Fibroblast of the aortic adventitia (primary cell): ENCODE results near the gene TNNI3K. TPM values are rescaled to one million over a fixed set of nuclear protein-coding genes. Genes with fewer than 3 reads are reported as not detected.

Experiments used
- DNase-seq: peaks from one replicate; pipeline ENCODE4 v3.0.0-alpha.2; 2010; ENCODE audit warnings: low read depth
- H3K4me3 ChIP-seq: 2 replicates; pipeline ENCODE4 v1.5.1; 2011; ENCODE audit warnings: low read depth, mild to moderate bottlenecking, control low read depth, low read length, moderate library complexity
- CTCF ChIP-seq: IDR thresholded peaks from 2 replicates; pipeline ENCODE4 v1.5.1; 2011; ENCODE audit warnings: mild to moderate bottlenecking, low read length, control low read depth, inconsistent platforms; ENCODE audit not compliant: insufficient read depth
- total RNA-seq: library from RNA; depleted of rRNA; stranded (reverse); fragments of >200 nt; gene quantifications from 2 replicates; pipeline ENCODE4 v1.2.3, GENCODE V29; 2012; ENCODE audit warnings: low replicate concordance

TNNI3K gene
- total RNA-seq, 1 donor = not detected

- TF ChIP-seq CTCF = no peak
- no peak overlapping the region for H3K4me3 ChIP-seq
- no peak for DNase-seq
Observed at GRCh38 chr1:74571891-74572290, 336.7 kb downstream of the TNNI3K start.

GRCh38 chr1:74578101-74578500 lies 342.9 kb downstream of the TNNI3K start:
- TF ChIP-seq CTCF = no peak
- DNase-seq = no peak
- no peak overlapping the region for H3K4me3 ChIP-seq

- no peak for DNase-seq
- no peak for TF ChIP-seq CTCF
- H3K4me3 ChIP-seq = no peak overlapping the region
Observed at GRCh38 chr1:74579425-74579824, 344.2 kb downstream of the TNNI3K start.

- no peak for DNase-seq
- TF ChIP-seq CTCF = no peak
- no peak overlapping the region for H3K4me3 ChIP-seq
Observed at GRCh38 chr1:74583397-74583796, 348.2 kb downstream of the TNNI3K start.

- no peak overlapping the region for H3K4me3 ChIP-seq
- no peak for DNase-seq
- no peak for TF ChIP-seq CTCF
Observed at GRCh38 chr1:74584185-74584584, 349.0 kb downstream of the TNNI3K start.

DNA sequence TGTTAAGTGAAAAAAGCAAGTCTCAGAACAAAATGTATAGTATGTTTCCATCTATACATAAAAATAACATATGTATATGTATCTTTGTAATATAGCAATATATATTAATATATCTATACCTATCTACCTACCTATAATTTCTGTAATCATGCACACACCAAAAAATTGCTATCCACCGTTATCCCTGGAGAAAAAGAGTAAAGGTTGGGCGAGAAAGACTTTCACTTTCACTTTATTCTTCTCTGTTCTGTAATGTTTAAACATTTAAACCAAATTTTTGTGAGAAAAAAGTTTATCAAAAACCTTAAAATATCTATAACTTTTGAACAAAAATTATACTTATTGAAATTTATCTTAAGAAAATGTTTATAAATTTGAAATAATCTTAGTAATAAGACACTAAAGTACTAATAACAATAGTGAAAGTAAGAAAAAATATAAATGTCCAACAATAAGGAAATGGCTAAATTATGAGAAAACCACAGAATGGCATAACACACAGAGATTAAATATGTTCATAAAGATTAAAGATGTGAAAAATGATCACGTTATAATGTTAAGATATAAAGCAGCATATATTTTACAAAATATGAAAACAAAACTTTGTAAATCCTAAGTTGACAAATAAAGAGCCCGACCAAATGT lies 351.2 kb downstream of the TNNI3K start:
- peak; percentile 2 for DNase-seq
- no peak for TF ChIP-seq CTCF
- peak overlapping the region; percentile 23 for H3K4me3 ChIP-seq

DNA sequence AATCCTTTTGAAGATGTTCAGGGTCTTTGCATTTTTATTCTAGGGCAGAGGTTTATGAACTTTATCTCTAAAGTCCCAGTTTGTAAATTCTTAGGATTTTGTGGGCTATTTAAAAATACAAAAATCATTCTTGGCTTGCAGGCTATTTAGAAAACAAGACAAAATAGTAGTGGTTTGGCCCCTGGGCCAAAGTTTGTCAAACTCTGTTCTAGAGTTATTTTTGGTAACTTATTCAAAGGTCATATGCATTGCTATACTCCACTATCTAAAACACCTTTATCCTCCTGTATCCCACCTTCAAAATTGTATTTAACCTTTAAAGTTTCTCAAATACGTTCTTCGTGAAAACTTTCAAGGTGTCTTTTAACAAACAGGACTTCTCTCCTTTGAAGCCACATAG lies 352.7 kb downstream of the TNNI3K start:
- no peak overlapping the region for H3K4me3 ChIP-seq
- no peak for DNase-seq
- no peak for TF ChIP-seq CTCF
